ENCODE measurements around the gene VSTM2B.

Gene VSTM2B

DNA sequence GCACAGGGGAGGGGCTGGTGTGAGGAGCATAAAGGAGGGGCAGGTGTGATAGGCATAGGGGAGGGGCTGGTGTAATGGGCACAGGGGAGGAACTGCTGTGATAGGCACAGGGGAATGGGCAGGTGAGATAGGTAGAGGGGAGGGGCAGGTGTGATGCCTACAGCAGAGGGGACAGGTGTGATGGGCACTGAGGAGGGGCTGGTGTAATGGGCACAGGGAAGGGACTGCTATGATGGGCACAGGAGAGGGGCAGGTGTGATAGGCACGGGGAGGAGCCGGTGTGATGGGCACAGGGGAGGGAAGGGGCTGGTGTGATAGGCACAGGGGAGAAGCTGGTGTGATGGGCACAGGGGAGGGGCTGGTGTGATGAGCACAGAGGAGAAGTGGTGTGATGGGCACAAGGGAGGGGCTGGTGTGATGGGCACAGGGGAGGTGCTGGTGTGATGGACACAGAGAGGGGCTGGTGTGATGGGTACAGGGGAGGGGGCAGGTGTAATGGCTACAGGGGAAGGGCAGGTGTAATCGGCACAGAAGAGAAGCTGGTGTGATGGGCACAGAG lies 40.8 kb downstream of the VSTM2B start:
- no peak for DNase-seq (ENCODE audit: low spot score)

DNA sequence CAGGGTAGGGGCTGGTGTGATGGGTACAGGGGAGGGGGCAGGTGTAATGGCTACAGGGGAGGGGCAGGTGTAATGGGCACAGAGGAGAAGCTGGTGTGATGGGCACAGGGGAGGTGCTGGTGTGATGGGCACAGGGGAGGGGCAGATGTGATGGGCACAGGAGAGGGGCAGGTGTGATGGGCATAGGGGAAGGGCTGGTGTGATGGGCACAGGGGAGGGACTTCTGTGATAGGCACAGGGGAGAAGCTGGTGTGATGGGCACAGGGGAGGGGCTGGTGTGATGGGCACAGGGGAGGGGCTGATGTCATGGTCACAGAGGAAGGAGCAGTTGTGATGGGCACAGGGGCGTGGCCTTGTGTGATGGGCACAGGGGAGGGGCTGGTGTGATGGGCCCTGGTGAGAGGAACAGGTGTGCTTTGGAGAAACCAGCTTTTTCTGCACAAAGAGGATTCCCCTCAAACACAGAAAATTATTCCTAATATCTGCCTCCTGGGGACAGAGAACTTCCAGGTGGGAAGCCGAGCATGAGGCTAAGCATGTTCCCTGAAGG lies 41.6 kb downstream of the VSTM2B start:
- no peak for DNase-seq (ENCODE audit: low spot score)

- DNase-seq (ENCODE audit: low spot score) = no peak
Observed at GRCh38 chr19:29568036-29569025, 42.5 kb downstream of the VSTM2B start.

DNA sequence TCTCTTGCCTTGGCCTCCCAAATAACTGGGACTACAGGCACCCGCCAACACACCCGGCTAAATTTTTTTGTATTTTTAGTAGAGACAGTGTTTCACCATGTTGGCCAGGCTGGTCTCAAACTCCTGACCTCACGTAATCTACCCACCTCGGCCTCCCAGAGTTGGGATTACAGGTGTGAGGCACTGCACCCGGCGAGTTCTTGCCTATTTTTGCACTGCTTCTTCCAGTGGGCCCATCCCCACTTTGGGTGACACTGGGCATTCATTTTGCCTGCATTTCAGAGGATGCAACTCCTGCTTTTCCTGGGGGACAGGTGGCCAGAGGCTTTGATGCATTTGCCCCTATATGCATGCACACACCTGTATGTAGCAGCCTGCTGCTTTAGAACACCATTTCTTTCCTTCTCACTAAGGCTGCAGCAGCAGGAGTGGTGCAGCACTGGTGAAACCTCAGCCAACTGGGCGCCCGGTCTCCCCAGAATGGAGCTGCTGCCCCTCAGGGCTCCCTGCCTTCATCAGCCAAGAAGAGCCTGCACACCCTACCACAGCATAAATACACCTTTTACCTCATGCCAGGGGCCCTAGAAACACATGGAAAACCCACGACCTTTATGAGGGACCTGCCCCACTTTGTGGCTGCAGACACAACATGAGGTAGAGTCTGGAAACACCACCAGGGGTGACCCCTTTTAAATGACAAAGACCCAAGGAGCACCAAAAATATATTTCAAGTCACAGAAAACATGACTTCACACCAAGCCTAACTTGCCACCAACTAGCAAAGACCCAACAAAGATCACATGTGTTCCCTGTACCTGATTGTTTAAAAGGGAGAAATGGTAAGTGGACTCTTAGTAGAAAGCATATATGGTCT lies 43.5 kb downstream of the VSTM2B start:
- no peak for DNase-seq (ENCODE audit: low spot score)

DNA sequence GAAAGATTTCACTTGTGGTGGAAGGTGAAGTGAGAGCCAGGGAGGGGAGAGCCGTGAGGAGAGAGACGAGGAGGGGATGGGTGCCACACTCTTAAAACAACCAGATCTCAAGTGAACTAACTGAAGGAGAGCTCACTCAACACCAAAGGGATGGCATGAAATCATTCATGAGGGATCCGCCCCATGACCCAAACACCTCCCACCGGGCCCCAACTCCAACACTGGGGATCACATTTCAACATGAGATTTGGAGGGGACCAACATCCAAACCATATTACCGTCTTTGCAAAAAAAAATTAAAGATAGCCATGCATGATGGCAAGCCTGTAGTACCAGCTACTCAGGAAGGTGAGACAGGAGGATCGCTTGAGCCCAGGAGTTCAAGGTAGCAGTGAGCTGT lies 45.4 kb downstream of the VSTM2B start:
- DNase-seq (ENCODE audit: low spot score) = no peak

DNA sequence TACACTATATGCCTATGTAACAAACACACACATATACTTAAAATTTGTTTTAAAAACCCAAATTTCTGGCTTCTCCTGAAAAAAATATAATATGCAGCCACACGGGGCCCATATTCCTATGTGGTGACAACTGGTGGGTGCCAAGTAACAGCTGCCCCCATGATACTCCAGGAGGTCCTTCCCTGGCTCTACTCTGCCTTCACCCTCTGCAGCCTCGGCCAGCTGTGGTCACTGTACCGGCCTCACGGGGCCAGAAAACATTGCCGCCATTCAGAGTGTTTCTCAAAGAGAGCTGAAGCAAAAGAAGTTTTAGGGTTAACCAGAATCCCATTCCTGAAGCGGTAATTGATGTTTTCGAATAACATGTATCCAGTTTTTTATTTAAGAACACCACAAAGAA lies 47.7 kb downstream of the VSTM2B start:
- DNase-seq (ENCODE audit: low spot score) = no peak

- DNase-seq (ENCODE audit: low spot score) = no peak
Observed at GRCh38 chr19:29574510-29574909, 48.7 kb downstream of the VSTM2B start.

- DNase-seq (ENCODE audit: low spot score) = no peak
Observed at GRCh38 chr19:29576046-29576606, 50.3 kb downstream of the VSTM2B start.

DNA sequence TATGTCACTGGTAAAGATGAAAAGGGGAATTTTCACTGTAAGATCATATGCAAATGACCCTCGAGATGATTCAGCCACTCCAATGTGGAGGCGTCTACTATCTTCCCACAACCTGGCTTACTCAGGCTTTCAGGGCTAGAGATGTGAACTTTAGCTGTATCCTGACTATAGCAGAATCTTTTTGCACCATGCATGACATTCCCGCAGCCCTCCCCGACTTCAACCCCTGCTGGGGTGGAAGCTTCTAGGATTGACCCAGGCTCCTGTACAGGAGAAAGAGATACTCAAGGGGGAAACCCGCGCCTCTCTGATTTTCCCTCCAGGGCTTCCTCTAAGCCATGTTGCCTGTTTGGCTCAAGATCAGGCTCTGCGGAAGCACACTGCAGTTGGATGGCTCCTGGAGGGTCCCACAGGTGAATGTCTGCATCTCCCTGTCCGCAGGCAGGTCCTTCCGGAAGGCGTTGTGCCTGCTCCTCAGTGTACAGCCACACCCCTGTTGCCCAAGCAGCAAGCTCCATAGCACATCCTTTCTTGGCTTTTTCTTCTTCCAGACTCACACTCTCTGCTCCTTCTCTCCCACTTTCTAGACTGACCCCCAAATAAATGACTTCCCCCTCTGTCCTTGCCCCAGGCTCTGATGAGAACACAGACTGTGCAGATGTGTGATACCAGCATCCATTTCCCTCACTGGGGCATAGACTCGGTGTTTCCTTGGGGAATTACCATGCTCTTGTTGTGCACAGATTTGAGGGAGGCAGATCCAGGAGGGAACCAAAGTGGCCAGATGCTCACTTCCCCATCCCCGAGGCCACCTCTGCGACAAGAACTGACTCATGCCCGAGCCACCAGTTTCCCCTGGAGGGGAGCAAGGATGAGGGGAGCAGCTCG lies 51.2 kb downstream of the VSTM2B start:
- no peak for DNase-seq (ENCODE audit: low spot score)

DNA sequence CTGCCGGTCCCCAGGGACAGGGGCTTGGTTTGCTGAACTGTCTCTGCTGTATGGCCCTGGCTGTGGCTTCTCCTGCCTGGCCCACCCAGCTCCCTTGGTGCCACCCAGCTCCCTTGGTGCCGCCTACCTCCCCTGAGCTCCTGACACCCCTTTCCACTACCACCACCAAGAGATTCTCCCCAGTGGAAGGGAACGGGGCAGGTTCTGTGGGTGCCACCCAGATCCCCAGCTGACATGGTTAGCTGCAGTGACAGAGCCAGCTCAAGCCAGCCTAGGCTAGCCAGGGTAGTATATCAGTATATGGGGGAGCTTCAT lies 51.8 kb downstream of the VSTM2B start:
- DNase-seq (ENCODE audit: low spot score) = no peak

GRCh38 chr19:29578349-29578748 lies 52.6 kb downstream of the VSTM2B start:
- no peak for DNase-seq (ENCODE audit: low spot score)

GRCh38 chr19:29579308-29579910 lies 53.6 kb downstream of the VSTM2B start:
- DNase-seq (ENCODE audit: low spot score) = no peak

DNA sequence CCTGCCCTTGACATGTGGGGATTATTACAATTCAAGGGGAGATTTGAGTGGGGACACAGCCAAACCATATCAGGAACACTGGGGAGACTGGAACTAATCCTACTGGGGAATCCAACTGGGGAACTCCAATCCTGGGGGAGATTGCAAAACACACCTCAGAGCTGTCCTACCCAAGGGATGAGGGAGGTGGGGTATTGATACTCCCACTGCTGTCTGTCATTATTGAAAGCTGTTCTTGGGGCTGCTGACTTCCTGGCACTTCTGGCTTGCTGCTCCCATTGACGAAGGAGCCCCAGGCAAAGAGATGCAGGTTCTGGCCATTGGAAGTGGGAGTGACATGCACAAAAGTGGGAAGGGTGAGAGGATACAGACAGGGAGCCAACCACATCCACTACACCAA lies 55.6 kb downstream of the VSTM2B start:
- no peak for DNase-seq (ENCODE audit: low spot score)

DNA sequence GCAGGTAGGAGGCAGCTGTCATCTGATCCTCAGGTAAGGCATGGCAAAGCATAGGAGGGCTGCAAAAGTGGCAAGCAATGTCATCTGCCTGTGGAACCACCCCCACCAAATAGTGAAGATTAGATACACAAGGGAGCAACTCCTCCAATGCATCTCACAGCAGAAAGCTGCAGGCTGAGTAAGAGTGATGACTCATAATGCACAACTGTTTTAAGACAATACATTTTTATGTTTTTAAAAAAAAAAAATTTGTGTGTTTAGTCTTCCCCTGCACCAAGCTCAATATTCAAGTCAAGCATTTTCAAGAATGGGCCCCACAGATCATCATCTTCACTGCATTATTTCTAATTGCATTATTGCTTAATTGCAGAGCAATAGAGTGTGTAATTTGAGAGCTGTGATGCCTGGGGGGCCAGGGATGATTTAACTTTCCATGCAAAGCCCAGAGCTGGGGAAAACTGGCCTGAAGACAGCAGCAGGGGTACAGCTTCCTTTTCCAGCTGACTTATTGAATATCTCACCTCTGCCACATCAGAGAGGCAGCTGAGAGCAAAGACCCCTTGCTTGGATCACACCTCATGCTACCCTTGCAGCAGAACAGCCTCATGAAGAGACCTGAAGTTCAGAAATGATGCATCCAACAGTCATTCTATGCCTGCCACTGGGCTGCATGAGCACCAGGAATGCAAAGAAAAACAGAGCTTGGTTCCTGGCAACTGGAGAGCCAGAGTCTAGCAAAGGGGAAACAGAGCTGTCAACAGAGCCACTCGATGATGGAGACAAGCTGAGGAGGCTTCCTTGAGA lies 57.6 kb downstream of the VSTM2B start:
- no peak for DNase-seq (ENCODE audit: low spot score)

DNA sequence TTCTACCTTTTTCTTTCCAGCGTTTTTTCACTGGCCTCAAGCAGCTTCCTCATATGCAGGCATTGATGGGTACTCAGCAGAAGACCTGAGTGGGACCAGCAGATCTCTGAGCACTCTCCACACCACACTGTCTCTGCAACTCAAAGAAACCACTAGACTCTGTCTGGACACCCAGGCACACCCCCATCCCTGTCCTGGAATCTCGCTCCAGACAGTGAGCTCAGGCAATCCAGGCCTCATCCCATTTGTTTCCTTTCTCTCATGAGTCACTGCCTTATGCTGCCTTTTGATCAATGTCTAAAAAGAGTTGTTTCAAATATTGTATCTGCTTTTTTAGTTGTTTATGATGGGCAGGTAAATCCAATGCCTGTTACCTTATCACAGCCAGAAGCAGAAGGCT lies 60.6 kb downstream of the VSTM2B start:
- no peak for DNase-seq (ENCODE audit: low spot score)

DNA sequence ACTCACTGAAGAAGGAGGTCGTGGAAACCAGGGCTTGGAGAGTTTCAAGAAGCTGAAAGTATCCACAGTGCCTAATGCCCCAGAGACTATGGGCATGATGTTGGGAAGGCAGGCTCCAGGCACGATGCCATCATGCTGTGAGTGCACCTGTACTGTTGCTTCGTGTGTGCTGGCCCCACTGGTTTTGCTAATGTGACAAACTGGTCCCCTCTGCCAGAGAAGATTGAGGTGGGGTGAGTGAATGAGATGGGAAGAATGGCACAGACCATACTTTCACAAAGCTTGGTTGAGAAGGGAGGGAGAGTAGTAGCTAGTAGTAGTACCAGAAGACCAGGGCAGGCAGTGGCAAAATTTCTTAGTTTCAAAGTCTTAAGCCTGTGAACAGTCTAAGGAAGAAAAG lies 61.3 kb downstream of the VSTM2B start:
- DNase-seq (ENCODE audit: low spot score) = no peak

GRCh38 chr19:29587518-29587986 lies 61.8 kb downstream of the VSTM2B start:
- peak; percentile 62 for DNase-seq (ENCODE audit: low spot score)

GRCh38 chr19:29588095-29588494 lies 62.3 kb downstream of the VSTM2B start:
- no peak for DNase-seq (ENCODE audit: low spot score)

DNA sequence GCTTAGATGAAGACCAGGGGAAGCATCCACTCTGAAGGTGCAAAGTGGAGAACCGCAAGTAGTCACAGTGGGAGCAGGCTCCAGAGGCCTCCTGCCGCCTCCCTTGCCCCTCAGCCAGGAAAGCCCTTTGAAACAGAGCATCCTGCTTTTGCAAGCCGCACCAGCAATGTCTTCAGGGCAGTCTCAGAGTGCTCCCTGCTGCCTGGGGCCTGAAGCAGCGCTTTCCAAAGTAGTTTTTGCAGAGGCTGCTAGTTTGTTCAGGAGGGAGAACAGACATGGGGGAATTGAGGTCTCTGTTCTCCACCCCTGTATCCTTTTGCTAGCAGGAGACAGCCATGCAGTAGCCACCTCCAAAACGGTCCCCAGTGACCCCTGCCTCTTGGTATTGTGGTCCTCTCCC lies 64.5 kb downstream of the VSTM2B start:
- no peak for DNase-seq (ENCODE audit: low spot score)

GRCh38 chr19:29591670-29592069 lies 65.9 kb downstream of the VSTM2B start:
- DNase-seq (ENCODE audit: low spot score) = no peak
